ENCODE measurements around the gene CDK8.
"Not testable (repeated sequence)": the region's sequence is repeated elsewhere in the genome, so short reads cannot be mapped to it uniquely, and the experiment has no call there.

Gene CDK8

DNA sequence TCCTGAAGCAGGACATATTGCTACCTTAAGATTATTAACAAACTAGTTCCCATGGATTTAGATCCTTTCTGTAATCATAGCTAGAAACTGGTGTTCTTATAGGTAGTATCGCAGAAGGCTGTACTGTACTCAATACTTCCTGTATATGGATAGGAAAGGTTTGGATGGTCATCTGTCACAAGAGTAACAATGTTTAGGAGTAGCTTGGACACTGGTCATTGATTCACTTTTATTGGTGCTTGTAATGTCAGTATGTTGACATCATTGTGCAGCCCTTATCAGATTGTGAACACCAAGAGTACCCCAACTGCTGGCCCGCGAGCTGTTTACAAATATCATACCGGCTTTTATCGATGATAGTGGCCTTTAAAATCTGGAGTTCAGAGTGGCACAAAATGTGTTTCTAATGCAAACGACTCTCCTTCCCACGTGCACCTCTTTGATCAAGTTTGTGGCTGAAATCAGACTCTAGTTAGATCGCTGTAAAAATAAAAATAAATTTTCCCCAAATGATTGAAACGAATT is 605 bp upstream of the CDK8 start:
- no peak for DNase-seq (ENCODE audit: low read depth)

- peak; percentile 35 for DNase-seq (ENCODE audit: low read depth)
Measured at GRCh38 chr13:26254583-26255111, 718 bp downstream of the CDK8 start.

GRCh38 chr13:26255115-26255514 is 1.2 kb downstream of the CDK8 start:
- DNase-seq (ENCODE audit: low read depth), result no peak

DNA sequence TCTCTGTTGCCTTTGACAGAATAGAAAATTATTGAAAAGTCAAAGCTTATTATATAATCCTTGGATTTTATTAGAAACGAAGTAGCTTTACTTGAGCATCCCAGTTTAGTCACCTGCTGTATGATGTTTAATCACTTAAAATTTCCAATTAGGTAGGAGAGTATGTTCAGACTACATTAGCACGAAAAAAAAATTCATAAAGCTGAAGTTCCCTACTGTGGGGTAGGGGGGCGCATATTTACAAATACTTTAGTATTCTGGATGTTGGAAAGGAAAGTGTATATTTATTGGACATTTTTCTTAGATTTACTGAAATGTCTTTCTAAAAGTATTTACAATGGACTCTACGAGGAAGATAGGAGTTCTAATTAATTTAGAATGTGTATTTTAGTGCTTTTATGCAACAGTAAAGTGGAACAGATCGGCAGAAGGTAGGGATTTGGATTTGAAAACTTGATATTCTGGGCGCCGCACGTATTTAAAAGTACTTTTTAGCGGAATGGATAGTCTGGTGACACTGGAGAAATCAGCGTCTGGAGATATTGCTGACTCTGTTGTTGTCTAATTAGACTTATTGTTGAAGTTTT is 1.9 kb downstream of the CDK8 start:
- no peak for DNase-seq (ENCODE audit: low read depth)

- no peak for DNase-seq (ENCODE audit: low read depth)
Measured at GRCh38 chr13:26257049-26257448, 3.1 kb downstream of the CDK8 start.

DNA sequence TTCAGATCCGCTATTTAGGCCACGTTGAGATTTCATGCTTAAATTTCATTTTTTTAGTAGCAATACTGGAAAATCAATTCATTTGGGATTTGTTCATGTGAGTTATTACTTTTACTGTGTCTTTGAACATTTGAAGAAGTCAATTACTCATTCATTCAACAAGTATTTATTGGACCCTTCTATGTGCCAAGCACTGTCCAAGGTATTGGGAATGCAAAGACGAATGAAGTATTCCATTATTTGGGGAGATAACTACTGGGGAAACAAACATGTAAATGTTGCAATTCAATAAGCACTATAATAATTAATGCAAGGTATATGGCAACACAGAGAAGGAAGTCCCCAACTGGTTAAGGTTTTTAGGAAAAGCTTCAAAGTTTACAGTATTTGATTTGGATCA is 5.7 kb downstream of the CDK8 start:
- DNase-seq (ENCODE audit: low read depth), result no peak

DNA sequence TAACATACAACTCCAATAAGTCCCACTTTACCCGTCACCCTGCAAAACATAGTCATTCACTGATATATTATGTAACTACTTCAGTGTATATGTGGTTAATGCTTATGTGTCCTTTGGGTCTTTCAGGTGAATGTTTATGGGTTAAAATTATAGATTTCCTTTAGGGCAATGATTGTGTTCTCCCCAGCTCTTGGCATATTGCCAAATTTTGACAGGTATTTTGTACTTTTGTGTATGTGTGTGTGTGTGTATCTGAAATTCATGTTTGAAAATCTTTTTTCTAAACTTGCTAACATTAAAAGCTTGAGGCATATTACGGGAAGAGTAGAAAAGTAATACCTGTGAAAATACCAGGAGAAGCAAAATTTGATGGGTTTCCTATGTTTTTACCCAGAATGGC is 8.2 kb downstream of the CDK8 start:
- DNase-seq (ENCODE audit: low read depth), result no peak

DNA sequence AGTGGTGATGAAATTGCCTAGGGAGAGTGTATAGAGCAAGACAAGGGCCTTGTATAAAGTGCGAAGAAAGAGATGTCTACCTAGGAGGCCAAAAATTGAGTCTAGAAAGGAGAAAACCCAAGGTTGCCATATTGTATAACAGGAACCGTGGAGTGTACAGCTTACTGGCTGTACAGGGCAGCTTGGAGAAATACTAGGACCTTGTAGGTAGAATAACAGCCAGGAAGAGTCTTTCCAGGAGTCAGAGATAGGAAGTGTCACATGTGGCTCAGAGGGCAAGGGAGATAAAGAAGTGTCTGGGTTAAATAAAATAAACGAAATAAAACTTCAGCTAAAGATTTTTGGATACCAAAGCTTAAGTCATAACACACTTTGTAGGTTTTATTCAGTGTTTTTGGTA is 12.4 kb downstream of the CDK8 start:
- DNase-seq (ENCODE audit: low read depth), result no peak

DNA sequence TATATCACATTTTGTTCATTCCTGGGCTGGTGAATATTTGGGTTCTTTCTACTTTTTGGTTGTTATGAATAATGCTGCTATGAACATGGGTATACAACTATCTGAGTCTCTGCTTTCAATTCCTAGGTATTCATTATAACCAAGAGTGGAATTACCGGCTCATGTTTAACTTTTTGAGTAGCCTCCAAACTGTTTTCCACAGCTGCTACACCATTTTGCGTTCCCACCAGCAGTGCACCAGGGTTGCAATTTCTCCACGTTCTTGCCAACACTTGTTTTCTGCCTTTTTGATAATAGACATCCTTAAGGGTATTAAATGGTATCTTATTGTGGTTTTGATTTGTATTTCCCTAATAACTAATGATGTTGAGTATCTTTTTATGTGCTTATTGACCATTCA is 16.8 kb downstream of the CDK8 start:
- DNase-seq (ENCODE audit: low read depth), result no peak

DNA sequence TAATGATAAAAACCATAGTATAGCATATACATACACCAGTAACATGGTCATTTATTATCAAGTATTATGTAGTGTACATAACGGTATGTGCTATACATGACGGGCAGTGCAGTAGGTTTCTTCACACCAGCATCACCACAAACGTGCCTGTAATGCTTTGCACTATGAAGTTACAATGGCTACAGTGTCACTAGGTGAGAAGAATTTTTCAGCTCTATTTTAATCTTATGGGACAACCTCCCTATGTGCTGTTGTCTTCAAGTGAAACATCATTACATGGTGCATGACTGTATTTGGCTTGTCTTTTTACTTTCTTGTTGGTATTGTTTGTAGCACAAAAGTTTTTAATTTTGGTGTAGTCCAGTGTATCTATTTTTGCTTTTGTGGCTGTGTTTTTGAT is 18.7 kb downstream of the CDK8 start:
- no peak for DNase-seq (ENCODE audit: low read depth)

GRCh38 chr13:26280295-26280694 is 26.4 kb downstream of the CDK8 start:
- DNase-seq (ENCODE audit: low read depth), result no peak

- no peak for DNase-seq (ENCODE audit: low read depth)
Measured at GRCh38 chr13:26280822-26281221, 26.9 kb downstream of the CDK8 start.

GRCh38 chr13:26285911-26286310 is 32.0 kb downstream of the CDK8 start:
- DNase-seq (ENCODE audit: low read depth), result not testable (repeated sequence)

DNA sequence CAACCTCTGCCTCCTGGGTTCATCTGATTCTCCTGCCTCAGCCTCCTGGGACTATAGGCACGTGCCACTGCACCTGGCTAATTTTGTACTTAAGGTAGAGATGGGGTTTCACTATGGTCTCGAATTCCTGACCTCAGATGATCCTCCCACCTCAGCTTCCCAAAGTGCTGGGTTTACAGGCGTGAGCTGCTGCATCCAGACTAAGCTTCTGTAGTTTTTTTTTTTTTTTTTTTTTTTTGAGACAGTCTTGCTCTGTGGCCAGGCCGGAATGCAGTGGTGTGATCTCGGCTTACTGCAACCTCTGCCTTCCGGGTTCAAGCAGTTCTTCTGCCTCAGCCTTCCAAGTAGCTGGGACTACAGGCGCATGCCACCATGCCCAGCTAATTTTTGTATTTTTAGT is 34.9 kb downstream of the CDK8 start:
- DNase-seq (ENCODE audit: low read depth), result not testable (repeated sequence)

DNA sequence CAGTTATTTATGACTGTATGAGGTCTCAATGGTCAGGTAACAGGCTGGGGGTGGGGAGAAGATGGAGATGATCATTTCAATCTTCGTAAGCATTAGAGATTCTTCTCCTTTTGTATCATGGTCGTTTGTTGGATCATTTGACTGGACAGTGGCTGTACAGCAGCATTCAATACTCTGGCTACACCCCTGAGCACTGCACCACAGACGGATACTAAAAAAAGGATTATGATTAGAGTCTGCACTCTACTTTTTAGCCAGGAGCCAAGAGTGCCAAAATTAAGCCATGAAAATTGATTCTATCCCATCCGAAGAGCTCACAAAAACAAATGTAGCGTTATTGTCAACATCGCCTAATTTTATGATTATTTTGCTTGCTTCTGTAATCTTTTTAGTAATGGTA is 41.9 kb downstream of the CDK8 start:
- no peak for DNase-seq (ENCODE audit: low read depth)

DNA sequence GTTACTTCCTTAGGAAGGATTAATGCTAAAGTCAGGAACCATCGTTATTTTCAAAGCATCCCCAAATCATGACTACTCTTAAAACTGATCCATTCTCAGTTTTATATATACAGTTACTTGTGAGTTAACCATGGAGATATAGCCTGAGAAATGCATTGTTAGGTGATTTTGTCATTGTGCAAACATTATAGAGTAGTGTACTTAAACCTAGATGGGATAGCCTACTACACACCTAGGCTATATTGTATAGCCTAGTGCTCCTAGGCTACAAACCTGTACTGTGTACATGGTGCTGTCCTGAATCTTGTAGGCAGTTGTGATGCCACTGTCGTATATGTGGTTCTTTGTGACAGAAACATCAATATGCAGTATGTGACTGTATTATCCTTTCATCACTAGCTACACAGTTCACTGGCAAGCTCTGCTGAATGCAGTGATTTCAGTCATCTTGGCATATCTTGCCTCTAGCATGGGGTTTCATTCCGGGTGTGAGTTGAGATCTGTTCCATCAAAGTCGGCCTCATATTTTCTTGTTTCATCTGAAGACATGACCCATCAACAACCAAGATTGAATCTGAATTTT is 45.3 kb downstream of the CDK8 start:
- no peak for DNase-seq (ENCODE audit: low read depth)

DNA sequence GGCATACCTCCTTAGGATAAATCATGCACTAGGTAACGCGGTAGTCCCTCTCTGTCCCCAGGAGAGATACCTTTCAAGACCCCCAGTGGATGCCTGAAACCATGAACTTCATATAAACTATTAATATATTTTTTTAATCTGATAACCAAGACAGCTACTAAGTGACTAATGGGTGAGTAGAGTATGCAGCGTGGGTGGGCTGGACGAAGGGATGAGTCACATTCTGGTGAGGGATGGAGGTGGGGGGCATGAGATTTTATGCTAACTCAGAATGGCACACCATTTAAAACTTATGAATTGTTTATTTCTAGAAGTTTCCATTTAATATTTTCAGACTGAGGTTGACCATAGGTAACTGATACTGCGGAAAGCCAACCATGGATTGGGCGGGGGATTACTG is 46.2 kb downstream of the CDK8 start:
- DNase-seq (ENCODE audit: low read depth), result peak; percentile 7

- no peak for DNase-seq (ENCODE audit: low read depth)
Measured at GRCh38 chr13:26305676-26306075, 51.7 kb downstream of the CDK8 start.

DNA sequence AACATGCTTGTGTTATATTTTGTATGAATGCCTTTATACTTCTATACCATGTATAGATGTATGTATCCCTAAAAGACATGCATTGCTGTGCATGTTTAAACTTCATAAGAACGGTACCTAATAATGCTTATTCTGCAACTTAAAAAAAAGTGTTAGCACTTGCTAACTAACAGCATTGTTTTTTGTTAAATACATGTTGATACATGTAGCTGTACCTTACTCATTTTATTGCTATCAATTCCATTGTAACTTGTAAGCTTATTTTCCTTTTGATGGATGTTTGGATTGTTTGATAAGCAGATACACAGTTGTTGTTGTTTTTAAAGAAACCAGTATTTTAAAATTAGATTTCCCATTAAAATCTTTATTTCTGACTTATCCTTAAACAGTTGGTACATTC is 53.8 kb downstream of the CDK8 start:
- no peak for DNase-seq (ENCODE audit: low read depth)

GRCh38 chr13:26308250-26308649 is 54.3 kb downstream of the CDK8 start:
- DNase-seq (ENCODE audit: low read depth), result no peak

DNA sequence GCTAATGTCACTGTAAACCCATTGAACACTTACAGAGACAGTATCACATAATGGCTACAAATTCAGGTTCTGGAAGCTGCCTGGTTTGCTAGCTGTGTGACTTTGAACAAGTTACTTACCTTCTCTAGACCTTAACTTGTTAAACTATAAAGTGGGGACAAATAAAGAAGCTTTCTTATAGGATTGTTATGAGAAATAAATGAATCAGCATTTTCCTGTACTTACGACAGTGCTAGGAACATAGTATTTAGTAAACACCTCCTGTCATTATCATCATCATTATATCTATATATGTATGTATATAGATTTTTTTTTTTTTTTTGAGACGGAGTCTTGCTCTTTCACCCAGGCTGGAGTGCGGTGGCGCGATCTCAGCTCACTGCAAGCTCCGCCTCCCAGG is 54.9 kb downstream of the CDK8 start:
- no peak for DNase-seq (ENCODE audit: low read depth)

DNA sequence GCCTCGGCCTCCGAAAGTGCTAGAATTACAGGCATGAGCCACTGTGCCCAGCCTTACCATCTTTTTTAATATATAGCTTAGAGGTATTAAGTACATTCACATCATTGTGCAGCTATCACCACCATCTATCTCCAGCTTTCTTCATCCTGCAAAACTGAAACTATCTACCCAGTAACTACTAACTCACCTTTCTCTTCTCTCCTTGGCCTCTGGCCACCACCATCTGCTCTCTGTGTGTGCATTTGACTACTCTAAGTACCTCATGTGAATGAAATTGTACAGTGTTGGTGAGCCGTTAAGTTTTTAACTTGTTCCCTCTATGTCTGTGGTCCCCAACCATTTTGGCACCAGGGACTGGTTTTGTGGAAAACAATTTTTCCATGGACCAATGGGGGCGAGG is 56.1 kb downstream of the CDK8 start:
- DNase-seq (ENCODE audit: low read depth), result no peak

DNA sequence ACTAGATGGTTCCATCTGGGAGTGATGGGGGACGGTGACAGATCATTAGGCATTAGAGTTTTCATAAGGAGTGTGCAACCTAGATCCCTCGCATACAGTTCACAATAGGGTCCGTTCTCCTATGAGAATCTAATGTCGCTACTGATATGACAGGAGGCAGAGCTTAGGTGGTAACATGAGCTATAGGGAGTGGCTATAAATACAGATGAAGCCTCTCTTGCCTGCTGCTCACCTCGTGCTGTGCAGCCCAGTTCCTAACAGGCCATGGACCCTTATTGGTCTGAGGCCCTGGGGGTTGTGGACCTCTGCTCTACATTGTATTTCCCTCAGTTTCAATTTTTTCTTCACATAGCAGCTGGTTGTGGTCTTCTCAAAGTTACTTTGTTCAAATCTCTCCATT is 56.5 kb downstream of the CDK8 start:
- DNase-seq (ENCODE audit: low read depth), result no peak

GRCh38 chr13:26312019-26312418 is 58.1 kb downstream of the CDK8 start:
- DNase-seq (ENCODE audit: low read depth), result not testable (repeated sequence)
